A549 treated with Mapracorat at 1 μM for 4 hours (cell line): ENCODE results near the gene KSR1. TPM values are rescaled to one million over a fixed set of nuclear protein-coding genes. Genes with fewer than 3 reads are reported as not detected.

Source experiments
- total RNA-seq: library from RNA; stranded (reverse); fragments of 200-300 nt; extraction: Qiagen RNA extraction; gene quantifications from 5 replicates; pipeline ENCODE4 v1.2.3, GENCODE V29; 2022

The KSR1 gene
- 9.6 to 16.2 TPM (median 14.9 TPM) in 5 replicates for total RNA-seq

GRCh38 chr17:27455914-27456680, at the start of gene KSR1:
Gene KSR1 (plus strand): TSS chr17:27456448. CDS start chr17:27456644, 196 bp downstream.

GRCh38 chr17:27630607-27631410, 174.6 kb downstream of the KSR1 start, which contains the start of gene LGALS9:
Gene LGALS9 (plus strand): TSS chr17:27631188. CDS start chr17:27631266, 78 bp downstream.

Other genes with a start within 250 kb of the KSR1 start
- gene WSB1, start 162.3 kb upstream of the KSR1 start, total RNA-seq: 60.3 to 85.3 TPM (median 71.9 TPM) in 5 replicates
- gene LGALS9, start 174.7 kb downstream of the KSR1 start, total RNA-seq: 0.93 to 1.9 TPM (median 1.6 TPM) in 5 replicates